Measurements from ENCODE around the gene NKAIN2.

NKAIN2 gene

DNA sequence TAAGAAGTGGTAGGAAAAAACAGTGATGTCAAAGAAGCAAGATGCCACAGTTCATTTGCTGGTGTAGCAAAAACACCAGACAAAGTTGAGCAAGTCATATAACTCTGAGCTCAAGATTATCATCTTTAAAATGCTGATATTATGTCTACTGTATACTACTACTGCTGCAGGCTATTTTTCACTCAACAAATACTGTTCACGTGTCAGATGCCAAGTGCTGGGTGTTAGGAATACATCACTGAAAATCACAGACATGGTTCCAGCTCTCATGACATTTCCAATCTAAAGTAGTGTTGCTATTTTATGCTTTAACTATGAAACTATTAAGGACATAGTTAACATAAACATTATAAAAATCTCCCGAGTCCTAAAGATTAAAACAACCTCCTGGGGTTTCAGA, 163.0 kb downstream of the NKAIN2 start:
- no peak for TF ChIP-seq TOX (CRISPR knock-in tag; IDR thresholded peaks at IDR 0.05; ENCODE audit: borderline replicate concordance)
- TF ChIP-seq ESRRG (CRISPR knock-in tag; IDR thresholded peaks at IDR 0.05) = no peak
- TF ChIP-seq ZNF70 (CRISPR knock-in tag; IDR thresholded peaks at IDR 0.05) = no peak
- TF ChIP-seq, protein P1, sequence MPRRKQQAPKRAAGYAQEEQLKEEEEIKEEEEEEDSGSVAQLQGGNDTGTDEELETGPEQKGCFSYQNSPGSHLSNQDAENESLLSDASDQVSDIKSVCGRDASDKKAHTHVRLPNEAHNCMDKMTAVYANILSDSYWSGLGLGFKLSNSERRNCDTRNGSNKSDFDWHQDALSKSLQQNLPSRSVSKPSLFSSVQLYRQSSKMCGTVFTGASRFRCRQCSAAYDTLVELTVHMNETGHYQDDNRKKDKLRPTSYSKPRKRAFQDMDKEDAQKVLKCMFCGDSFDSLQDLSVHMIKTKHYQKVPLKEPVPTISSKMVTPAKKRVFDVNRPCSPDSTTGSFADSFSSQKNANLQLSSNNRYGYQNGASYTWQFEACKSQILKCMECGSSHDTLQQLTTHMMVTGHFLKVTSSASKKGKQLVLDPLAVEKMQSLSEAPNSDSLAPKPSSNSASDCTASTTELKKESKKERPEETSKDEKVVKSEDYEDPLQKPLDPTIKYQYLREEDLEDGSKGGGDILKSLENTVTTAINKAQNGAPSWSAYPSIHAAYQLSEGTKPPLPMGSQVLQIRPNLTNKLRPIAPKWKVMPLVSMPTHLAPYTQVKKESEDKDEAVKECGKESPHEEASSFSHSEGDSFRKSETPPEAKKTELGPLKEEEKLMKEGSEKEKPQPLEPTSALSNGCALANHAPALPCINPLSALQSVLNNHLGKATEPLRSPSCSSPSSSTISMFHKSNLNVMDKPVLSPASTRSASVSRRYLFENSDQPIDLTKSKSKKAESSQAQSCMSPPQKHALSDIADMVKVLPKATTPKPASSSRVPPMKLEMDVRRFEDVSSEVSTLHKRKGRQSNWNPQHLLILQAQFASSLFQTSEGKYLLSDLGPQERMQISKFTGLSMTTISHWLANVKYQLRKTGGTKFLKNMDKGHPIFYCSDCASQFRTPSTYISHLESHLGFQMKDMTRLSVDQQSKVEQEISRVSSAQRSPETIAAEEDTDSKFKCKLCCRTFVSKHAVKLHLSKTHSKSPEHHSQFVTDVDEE (CRISPR knock-in tag; IDR thresholded peaks at IDR 0.05) = no peak
- no peak for TF ChIP-seq PPARA (CRISPR knock-in tag; IDR thresholded peaks at IDR 0.05; ENCODE audit: borderline replicate concordance)
- no peak for TF ChIP-seq OSR1 (CRISPR knock-in tag; IDR thresholded peaks at IDR 0.05)
- TF ChIP-seq ZFP3 (CRISPR knock-in tag; IDR thresholded peaks at IDR 0.05) = no peak
- no peak for TF ChIP-seq TCF4 (CRISPR knock-in tag; IDR thresholded peaks at IDR 0.05; ENCODE audit: borderline replicate concordance)
- ATAC-seq = no peak

GRCh38 chr6:123967905-123968304, 164.2 kb downstream of the NKAIN2 start:
- no peak for ATAC-seq
- TF ChIP-seq SNAI2 (CRISPR knock-in tag; IDR thresholded peaks at IDR 0.05) = no peak
- TF ChIP-seq TCF4 (CRISPR knock-in tag; IDR thresholded peaks at IDR 0.05; ENCODE audit: borderline replicate concordance) = no peak
- TF ChIP-seq, protein P2, sequence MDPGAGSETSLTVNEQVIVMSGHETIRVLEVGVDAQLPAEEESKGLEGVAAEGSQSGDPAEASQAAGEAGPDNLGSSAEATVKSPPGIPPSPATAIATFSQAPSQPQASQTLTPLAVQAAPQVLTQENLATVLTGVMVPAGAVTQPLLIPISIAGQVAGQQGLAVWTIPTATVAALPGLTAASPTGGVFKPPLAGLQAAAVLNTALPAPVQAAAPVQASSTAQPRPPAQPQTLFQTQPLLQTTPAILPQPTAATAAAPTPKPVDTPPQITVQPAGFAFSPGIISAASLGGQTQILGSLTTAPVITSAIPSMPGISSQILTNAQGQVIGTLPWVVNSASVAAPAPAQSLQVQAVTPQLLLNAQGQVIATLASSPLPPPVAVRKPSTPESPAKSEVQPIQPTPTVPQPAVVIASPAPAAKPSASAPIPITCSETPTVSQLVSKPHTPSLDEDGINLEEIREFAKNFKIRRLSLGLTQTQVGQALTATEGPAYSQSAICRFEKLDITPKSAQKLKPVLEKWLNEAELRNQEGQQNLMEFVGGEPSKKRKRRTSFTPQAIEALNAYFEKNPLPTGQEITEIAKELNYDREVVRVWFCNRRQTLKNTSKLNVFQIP (CRISPR knock-in tag; IDR thresholded peaks at IDR 0.05; ENCODE audit: borderline replicate concordance, low read depth) = no peak
- no peak for TF ChIP-seq ZFP30 (CRISPR knock-in tag; IDR thresholded peaks at IDR 0.05)
- TF ChIP-seq ISL1 (CRISPR knock-in tag; IDR thresholded peaks at IDR 0.05) = no peak
- no peak for TF ChIP-seq PATZ1 (CRISPR knock-in tag; IDR thresholded peaks at IDR 0.05; ENCODE audit: borderline replicate concordance)
- TF ChIP-seq CSDC2 (CRISPR knock-in tag; IDR thresholded peaks at IDR 0.05) = no peak
- no peak for TF ChIP-seq ZNF565 (CRISPR knock-in tag; conservative IDR thresholded peaks at IDR 0.05; ENCODE audit: low read depth)
- TF ChIP-seq ESRRG (CRISPR knock-in tag; IDR thresholded peaks at IDR 0.05) = no peak
- no peak for TF ChIP-seq PPARA (CRISPR knock-in tag; IDR thresholded peaks at IDR 0.05; ENCODE audit: borderline replicate concordance)
- TF ChIP-seq, protein P1 (CRISPR knock-in tag; IDR thresholded peaks at IDR 0.05) = no peak
- TF ChIP-seq ARNTL (CRISPR knock-in tag; IDR thresholded peaks at IDR 0.05; ENCODE audit: borderline replicate concordance, low read depth) = no peak
- no peak for TF ChIP-seq GLIS3 (CRISPR knock-in tag; IDR thresholded peaks at IDR 0.05)
- no peak for TF ChIP-seq BACH2 (CRISPR knock-in tag; IDR thresholded peaks at IDR 0.05; ENCODE audit: borderline replicate concordance)
- TF ChIP-seq RARB (CRISPR knock-in tag; IDR thresholded peaks at IDR 0.05) = no peak
- no peak for TF ChIP-seq CSRNP3 (CRISPR knock-in tag; IDR thresholded peaks at IDR 0.05)
